Kidney (tissue), 14 donors: ENCODE measurements around the gene HOXD8. TPM values are rescaled to one million over a fixed set of nuclear protein-coding genes. Genes with fewer than 3 reads are reported as not detected.

Experiments used
- DNase-seq, 5 donors: peaks; one replicate each; pipeline ENCODE4 v3.0.0-alpha.2; 2013 to 2020
- FAIRE-seq: peaks from 2 replicates; lab custom pipeline; 2012; peaks lifted over from hg19 to GRCh38; lab: Jason Lieb, UNC
- H3K27ac ChIP-seq, 2 donors: one replicate each; pipeline ENCODE4 v1.7.0; 2013; ENCODE audit warnings: low read depth in 2 of 2, low read length in 2 of 2, inconsistent platforms in 1 of 2
- H3K27me3 ChIP-seq: one replicate; pipeline ENCODE4 v1.7.1; 2013; ENCODE audit warnings: low read length, inconsistent platforms; ENCODE audit not compliant: control insufficient read depth, insufficient read depth
- H3K36me3 ChIP-seq, 3 donors: one replicate each; pipeline versions ENCODE4 v1.7.0 to v1.7.1; 2013; ENCODE audit warnings: low read length in 3 of 3, control low read depth in 1 of 3, inconsistent platforms in 1 of 3; ENCODE audit not compliant: insufficient read depth in 3 of 3, control insufficient read depth in 2 of 3
- H3K4me1 ChIP-seq, 3 donors: one replicate each; pipeline versions ENCODE4 v1.7.0 to v1.7.1; 2013; ENCODE audit warnings: low read length in 3 of 3, inconsistent platforms in 1 of 3, low read depth in 1 of 3; ENCODE audit not compliant: control insufficient read depth in 2 of 3, insufficient read depth in 2 of 3
- H3K4me3 ChIP-seq, 3 donors: one replicate each; pipeline versions ENCODE4 v1.7.0 to v1.8.1; 2013; ENCODE audit warnings: low read length in 3 of 3, control low read depth in 1 of 3, inconsistent platforms in 1 of 3
- H3K9ac ChIP-seq, 3 donors: one replicate each; pipeline versions ENCODE4 v1.7.0 to v1.7.1; 2013; ENCODE audit warnings: low read length in 3 of 3, control low read depth in 1 of 3, inconsistent platforms in 1 of 3
- H3K9me3 ChIP-seq, 3 donors: one replicate each; pipeline versions ENCODE4 v1.7.0 to v1.7.1; 2013; ENCODE audit warnings: low read length in 3 of 3, control low read depth in 1 of 3, inconsistent platforms in 1 of 3; ENCODE audit not compliant: control insufficient read depth in 2 of 3, insufficient read depth in 1 of 3
- CTCF ChIP-seq: IDR thresholded peaks from 3 replicates; pipeline ENCODE4 v1.5.1; 2012; ENCODE audit warnings: mild to moderate bottlenecking, moderate library complexity, borderline replicate concordance; ENCODE audit not compliant: insufficient read depth; ENCODE audit errors: extremely low read depth
- intact Hi-C: fragments of 100-400 bp; cut with DNase I; formaldehyde crosslinking; loops from one replicate; pipeline ENCODE4 v1.11.1; 2022
- polyA plus RNA-seq: library from polyadenylated mRNA; stranded (reverse); fragments of 350-450 nt; fragmentation: Illumina TruSeq; extraction: RNeasy Lipid Tissue Mini Kit (QIAGEN cat#74804); gene quantifications from one replicate; pipeline ENCODE4 v1.2.3, GENCODE V29; 2014; ENCODE audit warnings: low read depth, low replicate concordance; ENCODE audit not compliant: insufficient read depth
- total RNA-seq: library from RNA; stranded (reverse); fragmentation: NEBNext Ultra II Directional; extraction: Animal tissue kit (Norgen Biotek cat#: 25700); gene quantifications from one replicate; pipeline ENCODE4 v1.2.1, GENCODE V29; 2021
- donor health status: control.
- donor health status: control.
- donor health status: control.
- donor health status: control.
- donor health status: control.
- donor health status: DM: yes; HTN: yes; CAD: no.
- donor health status: Normal renal cell carcinoma (clear cell type).

The HOXD8 gene
- total and polyA plus RNA-seq, 2 donors from 2014 or later: 76.5 to 122 TPM

GRCh38 chr2:176160251-176160985, 30.9 kb downstream of the HOXD8 start:
- peaks cover 0 to 2% (median 1%) of the 10 kb centered on the region in 3 donors for H3K4me1 ChIP-seq
- intact Hi-C loops: no loop called here
- H3K27ac ChIP-seq: peak overlapping the region; percentile 90 to 95
- no peak for TF ChIP-seq CTCF
- no peaks in the 10 kb centered on the region for H3K27me3 ChIP-seq
- H3K4me3 ChIP-seq: peak overlapping the region in 2 of 3 donors; percentile 30 to 65
- H3K36me3 ChIP-seq: no peaks in the 10 kb centered on the region
- peak overlapping the region in 2 of 3 donors; percentile 54 to 94 for H3K9ac ChIP-seq
- peak; percentile 77 to 87 (median 84) for DNase-seq
- FAIRE-seq: no peak
- H3K9me3 ChIP-seq: no peaks in the 10 kb centered on the region

- H3K9me3 ChIP-seq: no peaks in the 10 kb centered on the region
- peaks cover 3 to 8% (median 4%) of the 10 kb centered on the region in 3 donors for H3K4me1 ChIP-seq
- peak overlapping the region; percentile 30 to 65 (median 61) for H3K4me3 ChIP-seq
- DNase-seq: peak in 4 of 5 donors; percentile 56 to 66 (median 60)
- no peak for TF ChIP-seq CTCF
- no peaks in the 10 kb centered on the region for H3K36me3 ChIP-seq
- H3K9ac ChIP-seq: peak overlapping the region; percentile 21 to 94 (median 88)
- FAIRE-seq: no peak
- intact Hi-C loops: no loop called here
- H3K27me3 ChIP-seq: no peaks in the 10 kb centered on the region
- H3K27ac ChIP-seq: peak overlapping the region; percentile 90 to 95
Measured at GRCh38 chr2:176160986-176161824, 31.7 kb downstream of the HOXD8 start.

GRCh38 chr2:176161825-176162626, 32.5 kb downstream of the HOXD8 start:
- intact Hi-C loops: no loop called here
- H3K27me3 ChIP-seq: no peaks in the 10 kb centered on the region
- peak overlapping the region; percentile 21 to 94 (median 88) for H3K9ac ChIP-seq
- no peaks in the 10 kb centered on the region for H3K36me3 ChIP-seq
- peak overlapping the region; percentile 90 to 95 for H3K27ac ChIP-seq
- peak overlapping the region; percentile 39 to 65 (median 61) for H3K4me3 ChIP-seq
- DNase-seq (peak in 4 of 5 donors; percentile 76 to 90 (median 85)), FAIRE-seq (no peak)
- no peak for TF ChIP-seq CTCF
- peaks cover 4 to 8% (median 4%) of the 10 kb centered on the region in 3 donors for H3K4me1 ChIP-seq
- H3K9me3 ChIP-seq: no peaks in the 10 kb centered on the region
